Measurements from ENCODE around the gene ZNF710. TPM values are rescaled to one million over a fixed set of nuclear protein-coding genes. Genes with fewer than 3 reads are reported as not detected.

The ZNF710 gene
- total RNA-seq, 2 donors from 2014 or later, result 10.3 to 12.0 TPM

- Histone ChIP-seq H3K27me3 (replicated peaks; ENCODE audit: insufficient read depth) (no peaks in the 10 kb centered on the region), H3K36me3 (no peaks in the 10 kb centered on the region)
- no peak for DNase-seq (ENCODE audit: low spot score)
Measured at GRCh38 chr15:90024406-90024805, 23.3 kb downstream of the ZNF710 start.

GRCh38 chr15:90025489-90026033, 24.4 kb downstream of the ZNF710 start:
- H3K4me1 ChIP-seq (ENCODE audit: control insufficient read depth in 1 of 2, low read depth in 2 of 2), result no peaks in the 10 kb centered on the region
- no peak for DNase-seq (ENCODE audit: low spot score)
- no peaks in the 10 kb centered on the region for H3K27me3 ChIP-seq (replicated peaks; ENCODE audit: insufficient read depth)
- H3K36me3 ChIP-seq, result no peaks in the 10 kb centered on the region
- H3K27ac ChIP-seq, result no peak overlapping the region
- no peak overlapping the region for H3K4me3 ChIP-seq
- TF ChIP-seq, protein P1, sequence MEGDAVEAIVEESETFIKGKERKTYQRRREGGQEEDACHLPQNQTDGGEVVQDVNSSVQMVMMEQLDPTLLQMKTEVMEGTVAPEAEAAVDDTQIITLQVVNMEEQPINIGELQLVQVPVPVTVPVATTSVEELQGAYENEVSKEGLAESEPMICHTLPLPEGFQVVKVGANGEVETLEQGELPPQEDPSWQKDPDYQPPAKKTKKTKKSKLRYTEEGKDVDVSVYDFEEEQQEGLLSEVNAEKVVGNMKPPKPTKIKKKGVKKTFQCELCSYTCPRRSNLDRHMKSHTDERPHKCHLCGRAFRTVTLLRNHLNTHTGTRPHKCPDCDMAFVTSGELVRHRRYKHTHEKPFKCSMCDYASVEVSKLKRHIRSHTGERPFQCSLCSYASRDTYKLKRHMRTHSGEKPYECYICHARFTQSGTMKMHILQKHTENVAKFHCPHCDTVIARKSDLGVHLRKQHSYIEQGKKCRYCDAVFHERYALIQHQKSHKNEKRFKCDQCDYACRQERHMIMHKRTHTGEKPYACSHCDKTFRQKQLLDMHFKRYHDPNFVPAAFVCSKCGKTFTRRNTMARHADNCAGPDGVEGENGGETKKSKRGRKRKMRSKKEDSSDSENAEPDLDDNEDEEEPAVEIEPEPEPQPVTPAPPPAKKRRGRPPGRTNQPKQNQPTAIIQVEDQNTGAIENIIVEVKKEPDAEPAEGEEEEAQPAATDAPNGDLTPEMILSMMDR (IDR thresholded peaks at IDR 0.05), result no peak
- no peak for ATAC-seq (ENCODE audit: insufficient number of reproducible peaks, low FRiP score, low read depth)
- no peaks in the 10 kb centered on the region for H3K9me3 ChIP-seq

More at GRCh38 chr15:90024406-90024805, 23.3 kb downstream of the ZNF710 start:
- Histone ChIP-seq H3K4me1 (ENCODE audit: control insufficient read depth in 1 of 2, low read depth in 2 of 2) (no peaks in the 10 kb centered on the region), H3K9me3 (no peaks in the 10 kb centered on the region), H3K27ac (no peak overlapping the region), H3K4me3 (no peak overlapping the region)
- ATAC-seq (ENCODE audit: insufficient number of reproducible peaks, low FRiP score, low read depth), result no peak
- TF ChIP-seq, protein P1 (IDR thresholded peaks at IDR 0.05), result no peak

GRCh38 chr15:90028376-90028944, 27.3 kb downstream of the ZNF710 start:
- H3K27me3 ChIP-seq (replicated peaks; ENCODE audit: insufficient read depth), result no peaks in the 10 kb centered on the region
- TF ChIP-seq, protein P1 (IDR thresholded peaks at IDR 0.05), result no peak
- DNase-seq (ENCODE audit: low spot score), result no peak
- no peaks in the 10 kb centered on the region for H3K36me3 ChIP-seq
- H3K4me1 ChIP-seq (ENCODE audit: control insufficient read depth in 1 of 2, low read depth in 2 of 2), result peaks cover 0 to 16% of the 10 kb centered on the region in 2 donors
- H3K9me3 ChIP-seq, result no peaks in the 10 kb centered on the region
- H3K27ac ChIP-seq, result no peak overlapping the region
- no peak for ATAC-seq (ENCODE audit: insufficient number of reproducible peaks, low FRiP score, low read depth)
- no peak overlapping the region for H3K4me3 ChIP-seq

GRCh38 chr15:90029024-90029423, 27.9 kb downstream of the ZNF710 start:
- H3K36me3 ChIP-seq, result no peaks in the 10 kb centered on the region
- H3K27me3 ChIP-seq (replicated peaks; ENCODE audit: insufficient read depth), result no peaks in the 10 kb centered on the region
- TF ChIP-seq, protein P1 (IDR thresholded peaks at IDR 0.05), result no peak
- no peak overlapping the region for H3K4me3 ChIP-seq
- H3K27ac ChIP-seq, result no peak overlapping the region
- H3K9me3 ChIP-seq, result no peaks in the 10 kb centered on the region
- peaks cover 0 to 18% of the 10 kb centered on the region in 2 donors for H3K4me1 ChIP-seq (ENCODE audit: control insufficient read depth in 1 of 2, low read depth in 2 of 2)
- DNase-seq (ENCODE audit: low spot score) (no peak), ATAC-seq (ENCODE audit: insufficient number of reproducible peaks, low FRiP score, low read depth) (no peak)

- H3K9me3 ChIP-seq, result no peaks in the 10 kb centered on the region
- DNase-seq (ENCODE audit: low spot score), result no peak
- H3K27me3 ChIP-seq (replicated peaks; ENCODE audit: insufficient read depth), result no peaks in the 10 kb centered on the region
- ATAC-seq (ENCODE audit: insufficient number of reproducible peaks, low FRiP score, low read depth), result no peak
- H3K4me1 ChIP-seq (ENCODE audit: control insufficient read depth in 1 of 2, low read depth in 2 of 2), result peaks cover 3 to 23% of the 10 kb centered on the region in 2 donors
- no peak overlapping the region for H3K27ac ChIP-seq
- H3K4me3 ChIP-seq, result no peak overlapping the region
- H3K36me3 ChIP-seq, result no peaks in the 10 kb centered on the region
- TF ChIP-seq, protein P1 (IDR thresholded peaks at IDR 0.05), result no peak
Measured at GRCh38 chr15:90030376-90030775, 29.3 kb downstream of the ZNF710 start.
